ENCODE results near the gene UBAC2.

UBAC2 gene

DNA sequence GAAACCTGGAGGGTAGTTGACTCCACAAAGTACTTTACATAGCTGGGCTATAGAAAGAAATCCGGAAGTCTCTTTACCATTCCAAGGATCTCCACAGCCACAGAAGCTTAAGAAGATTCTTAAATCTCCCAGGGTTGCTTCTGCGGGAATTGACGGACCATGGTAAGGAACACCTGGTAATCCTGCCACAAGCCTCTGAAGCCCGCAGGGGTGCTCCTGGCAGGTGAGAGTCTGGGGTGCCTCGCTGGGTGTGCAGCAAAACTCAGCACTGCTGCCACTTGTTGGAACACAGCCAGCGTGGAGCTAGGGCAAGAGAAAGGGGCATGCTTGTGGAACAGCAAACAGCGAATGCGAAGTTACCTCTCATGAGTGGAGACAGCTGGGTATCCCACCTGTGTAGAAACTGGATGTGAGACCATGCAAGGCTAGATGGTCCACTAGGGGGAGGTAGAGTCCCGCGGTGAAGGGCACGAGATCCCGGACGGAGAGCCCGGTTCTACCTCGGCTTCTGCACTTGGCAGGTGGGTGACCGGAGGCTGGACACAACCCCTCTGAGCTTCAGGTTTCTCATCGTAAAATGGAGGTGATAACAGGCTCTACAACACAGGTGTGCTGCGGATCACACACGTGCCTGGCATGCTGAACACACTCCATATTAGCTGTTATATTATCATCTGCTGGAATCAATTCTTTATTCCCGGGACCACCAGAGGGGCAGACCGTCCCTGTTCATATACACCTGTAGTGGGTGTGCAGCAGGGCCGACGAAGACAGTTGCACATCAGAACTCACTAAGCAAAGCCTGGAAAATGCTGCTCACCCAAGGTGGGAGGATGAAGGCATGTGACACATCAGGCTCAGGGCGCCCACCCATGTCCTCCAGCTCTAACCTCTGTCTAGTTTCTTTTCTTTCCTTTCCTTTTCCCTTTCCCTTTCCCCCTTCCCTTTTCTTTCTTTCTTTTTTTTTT, 24.1 kb upstream of the UBAC2 start:
- DNase-seq: peak; percentile 38
- TF ChIP-seq, protein P1, sequence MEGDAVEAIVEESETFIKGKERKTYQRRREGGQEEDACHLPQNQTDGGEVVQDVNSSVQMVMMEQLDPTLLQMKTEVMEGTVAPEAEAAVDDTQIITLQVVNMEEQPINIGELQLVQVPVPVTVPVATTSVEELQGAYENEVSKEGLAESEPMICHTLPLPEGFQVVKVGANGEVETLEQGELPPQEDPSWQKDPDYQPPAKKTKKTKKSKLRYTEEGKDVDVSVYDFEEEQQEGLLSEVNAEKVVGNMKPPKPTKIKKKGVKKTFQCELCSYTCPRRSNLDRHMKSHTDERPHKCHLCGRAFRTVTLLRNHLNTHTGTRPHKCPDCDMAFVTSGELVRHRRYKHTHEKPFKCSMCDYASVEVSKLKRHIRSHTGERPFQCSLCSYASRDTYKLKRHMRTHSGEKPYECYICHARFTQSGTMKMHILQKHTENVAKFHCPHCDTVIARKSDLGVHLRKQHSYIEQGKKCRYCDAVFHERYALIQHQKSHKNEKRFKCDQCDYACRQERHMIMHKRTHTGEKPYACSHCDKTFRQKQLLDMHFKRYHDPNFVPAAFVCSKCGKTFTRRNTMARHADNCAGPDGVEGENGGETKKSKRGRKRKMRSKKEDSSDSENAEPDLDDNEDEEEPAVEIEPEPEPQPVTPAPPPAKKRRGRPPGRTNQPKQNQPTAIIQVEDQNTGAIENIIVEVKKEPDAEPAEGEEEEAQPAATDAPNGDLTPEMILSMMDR (IDR thresholded peaks at IDR 0.05; ENCODE audit: low read depth, low read length, missing control alignments): peak; percentile 97
- Histone ChIP-seq H3K4me3 (ENCODE audit: low read depth, low read length) (no peak overlapping the region), H3K27ac (no peak overlapping the region), H3K36me3 (replicated peaks) (no peaks in the 10 kb centered on the region), H3K27me3 (replicated peaks) (no peaks in the 10 kb centered on the region)
- in situ Hi-C loops (cut with HindIII; ENCODE audit: low pct_ligation_motif_present, low sequenced_read_pairs): no loop called here

DNA sequence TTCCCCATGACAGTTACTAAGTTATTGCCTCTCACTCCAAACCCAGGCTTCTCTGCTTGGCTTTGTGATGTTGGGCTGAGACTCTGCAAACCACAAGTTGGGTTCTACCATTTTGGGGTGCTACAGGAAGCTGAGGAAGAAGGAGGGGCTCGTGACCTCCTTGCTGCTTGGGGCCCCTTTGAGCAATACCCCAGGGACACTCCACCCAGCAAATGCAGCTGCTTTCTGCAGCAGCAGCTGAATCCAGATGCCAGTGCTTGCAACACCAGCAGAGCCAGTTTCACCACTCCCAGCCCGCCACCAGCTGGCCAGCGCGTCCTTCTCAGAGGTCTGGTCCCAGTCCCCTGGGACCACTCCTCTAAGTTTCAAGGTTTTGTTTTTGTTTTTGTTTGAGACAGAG, 22.0 kb upstream of the UBAC2 start:
- Histone ChIP-seq H3K27me3 (replicated peaks) (no peaks in the 10 kb centered on the region), H3K4me3 (ENCODE audit: low read depth, low read length) (no peak overlapping the region), H3K27ac (no peak overlapping the region), H3K36me3 (replicated peaks) (no peaks in the 10 kb centered on the region)
- TF ChIP-seq, protein P1 (IDR thresholded peaks at IDR 0.05; ENCODE audit: low read depth, low read length, missing control alignments): no peak
- in situ Hi-C loops (cut with HindIII; ENCODE audit: low pct_ligation_motif_present, low sequenced_read_pairs): no loop called here
- DNase-seq: no peak

DNA sequence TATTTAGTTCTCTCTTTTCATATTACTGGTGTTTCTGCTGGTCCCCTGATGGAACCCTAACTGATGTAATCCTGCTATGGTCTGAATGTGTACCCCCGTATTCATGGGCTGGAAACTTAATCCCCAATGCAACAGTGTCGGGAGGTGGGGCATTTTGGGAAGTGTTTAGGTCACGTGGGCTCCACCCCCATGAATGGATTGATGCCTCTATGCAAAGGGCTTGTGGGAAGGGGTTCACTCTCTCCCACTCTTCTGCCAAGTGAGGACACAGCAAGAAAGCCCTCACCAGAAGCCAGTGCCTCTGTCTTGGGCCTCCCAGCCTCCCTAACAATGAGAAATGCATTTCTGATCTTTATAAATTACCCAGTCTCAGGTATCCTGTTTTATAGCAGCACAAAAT, 21.2 kb upstream of the UBAC2 start:
- TF ChIP-seq, protein P1 (IDR thresholded peaks at IDR 0.05; ENCODE audit: low read depth, low read length, missing control alignments): no peak
- no peak overlapping the region for H3K27ac ChIP-seq
- H3K36me3 ChIP-seq (replicated peaks): no peaks in the 10 kb centered on the region
- no peak for DNase-seq
- no peaks in the 10 kb centered on the region for H3K27me3 ChIP-seq (replicated peaks)
- H3K4me3 ChIP-seq (ENCODE audit: low read depth, low read length): no peak overlapping the region
- in situ Hi-C loops (cut with HindIII; ENCODE audit: low pct_ligation_motif_present, low sequenced_read_pairs): no loop called here

- in situ Hi-C loops (cut with HindIII; ENCODE audit: low pct_ligation_motif_present, low sequenced_read_pairs): no loop called here
- no peaks in the 10 kb centered on the region for H3K36me3 ChIP-seq (replicated peaks)
- DNase-seq: no peak
- TF ChIP-seq, protein P1 (IDR thresholded peaks at IDR 0.05; ENCODE audit: low read depth, low read length, missing control alignments): no peak
- H3K27me3 ChIP-seq (replicated peaks): no peaks in the 10 kb centered on the region
- no peak overlapping the region for H3K4me3 ChIP-seq (ENCODE audit: low read depth, low read length)
- H3K27ac ChIP-seq: no peak overlapping the region
Measured at GRCh38 chr13:99182439-99182838, 18.2 kb upstream of the UBAC2 start.

DNA sequence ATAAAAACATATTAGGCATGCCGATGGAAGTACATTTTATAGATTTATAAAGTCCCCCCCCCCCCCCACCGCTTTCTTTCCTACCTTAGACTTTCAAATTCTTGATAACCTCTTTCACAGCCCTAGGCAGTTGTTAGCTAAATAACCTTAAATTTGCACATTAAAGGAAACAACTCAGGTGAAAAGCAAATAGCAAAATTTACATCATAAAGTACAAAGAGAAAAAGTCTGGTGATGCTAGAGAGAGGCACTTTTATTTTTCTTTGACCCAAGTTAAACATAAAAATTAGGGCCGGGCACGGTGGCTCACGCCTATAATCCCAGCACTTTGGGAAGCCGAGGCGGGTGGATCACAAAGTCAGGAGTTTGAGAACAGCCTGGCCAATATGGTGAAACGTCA, 15.0 kb upstream of the UBAC2 start:
- TF ChIP-seq, protein P1 (IDR thresholded peaks at IDR 0.05; ENCODE audit: low read depth, low read length, missing control alignments): no peak
- no peak for DNase-seq
- Histone ChIP-seq H3K27ac (no peak overlapping the region), H3K27me3 (replicated peaks) (no peaks in the 10 kb centered on the region), H3K4me3 (ENCODE audit: low read depth, low read length) (no peak overlapping the region), H3K36me3 (replicated peaks) (no peaks in the 10 kb centered on the region)
- in situ Hi-C loops (cut with HindIII; ENCODE audit: low pct_ligation_motif_present, low sequenced_read_pairs): no loop called here
